OCI-LY1 (cell line): Measurements from ENCODE around the gene KRTAP5-3.

Experiments used
- EZH2 ChIP-seq: fragments of 200-600 bp; sonication (generic), shearing (Covaris generic); IDR thresholded peaks from 2 replicates; pipeline ENCODE4 v1.8.0; 2017; ENCODE audit warnings: borderline replicate concordance, mixed run types, mild to moderate bottlenecking, antibody characterized with exemption, low read length, moderate library complexity, mixed read lengths
- TF ChIP-seq, protein P1 (sequence below): fragments of 200-600 bp; sonication (generic), shearing (Covaris generic); IDR thresholded peaks from 2 replicates; pipeline ENCODE4 v1.5.1; 2017; ENCODE audit warnings: mild to moderate bottlenecking, antibody characterized with exemption, low read length, moderate library complexity, mixed read lengths

GRCh38 chr11:1650034-1650917 is 42.0 kb upstream of the KRTAP5-3 start:
- TF ChIP-seq, protein P1, sequence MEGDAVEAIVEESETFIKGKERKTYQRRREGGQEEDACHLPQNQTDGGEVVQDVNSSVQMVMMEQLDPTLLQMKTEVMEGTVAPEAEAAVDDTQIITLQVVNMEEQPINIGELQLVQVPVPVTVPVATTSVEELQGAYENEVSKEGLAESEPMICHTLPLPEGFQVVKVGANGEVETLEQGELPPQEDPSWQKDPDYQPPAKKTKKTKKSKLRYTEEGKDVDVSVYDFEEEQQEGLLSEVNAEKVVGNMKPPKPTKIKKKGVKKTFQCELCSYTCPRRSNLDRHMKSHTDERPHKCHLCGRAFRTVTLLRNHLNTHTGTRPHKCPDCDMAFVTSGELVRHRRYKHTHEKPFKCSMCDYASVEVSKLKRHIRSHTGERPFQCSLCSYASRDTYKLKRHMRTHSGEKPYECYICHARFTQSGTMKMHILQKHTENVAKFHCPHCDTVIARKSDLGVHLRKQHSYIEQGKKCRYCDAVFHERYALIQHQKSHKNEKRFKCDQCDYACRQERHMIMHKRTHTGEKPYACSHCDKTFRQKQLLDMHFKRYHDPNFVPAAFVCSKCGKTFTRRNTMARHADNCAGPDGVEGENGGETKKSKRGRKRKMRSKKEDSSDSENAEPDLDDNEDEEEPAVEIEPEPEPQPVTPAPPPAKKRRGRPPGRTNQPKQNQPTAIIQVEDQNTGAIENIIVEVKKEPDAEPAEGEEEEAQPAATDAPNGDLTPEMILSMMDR: no peak
- no peak for TF ChIP-seq EZH2
